Cardiac atrium fibroblast (primary cell): ENCODE results near the gene SLC51A. TPM values are rescaled to one million over a fixed set of nuclear protein-coding genes. Genes with fewer than 3 reads are reported as not detected.

Source experiments
- total RNA-seq: library from RNA; depleted of rRNA; stranded (reverse); fragments of >200 nt; gene quantifications from 2 replicates; pipeline ENCODE4 v1.2.3, GENCODE V29; 2015

The SLC51A gene
- not detected in 2 replicates for total RNA-seq

DNA sequence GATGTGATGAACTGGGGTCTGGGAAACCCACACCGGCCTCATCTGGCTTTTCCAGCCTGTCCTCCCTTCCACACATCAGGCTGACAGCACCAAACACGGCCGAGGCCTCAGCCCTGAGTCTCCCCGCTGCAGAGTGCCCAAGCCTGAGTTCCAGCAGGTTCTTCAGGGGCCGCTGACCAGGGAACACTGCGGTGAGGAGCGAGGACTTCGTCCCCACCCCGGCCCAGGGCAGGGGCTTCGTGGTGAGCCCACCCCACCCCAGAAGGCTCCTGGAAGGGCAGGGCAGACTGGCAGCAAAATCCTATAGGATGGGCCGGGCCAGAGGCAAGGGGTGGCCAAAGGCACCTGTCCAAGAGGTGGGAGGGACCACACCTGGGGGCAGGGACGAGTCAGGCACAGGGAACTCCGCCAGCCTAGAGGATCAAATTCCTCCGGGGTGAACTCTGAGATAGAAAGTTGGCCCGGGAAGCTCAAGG is at the start of gene SLC51A:
SLC51A (plus strand) TSS at position 446 of the 476 bp plus-strand sequence. CDS start 179 bp downstream, outside the sequence.

DNA sequence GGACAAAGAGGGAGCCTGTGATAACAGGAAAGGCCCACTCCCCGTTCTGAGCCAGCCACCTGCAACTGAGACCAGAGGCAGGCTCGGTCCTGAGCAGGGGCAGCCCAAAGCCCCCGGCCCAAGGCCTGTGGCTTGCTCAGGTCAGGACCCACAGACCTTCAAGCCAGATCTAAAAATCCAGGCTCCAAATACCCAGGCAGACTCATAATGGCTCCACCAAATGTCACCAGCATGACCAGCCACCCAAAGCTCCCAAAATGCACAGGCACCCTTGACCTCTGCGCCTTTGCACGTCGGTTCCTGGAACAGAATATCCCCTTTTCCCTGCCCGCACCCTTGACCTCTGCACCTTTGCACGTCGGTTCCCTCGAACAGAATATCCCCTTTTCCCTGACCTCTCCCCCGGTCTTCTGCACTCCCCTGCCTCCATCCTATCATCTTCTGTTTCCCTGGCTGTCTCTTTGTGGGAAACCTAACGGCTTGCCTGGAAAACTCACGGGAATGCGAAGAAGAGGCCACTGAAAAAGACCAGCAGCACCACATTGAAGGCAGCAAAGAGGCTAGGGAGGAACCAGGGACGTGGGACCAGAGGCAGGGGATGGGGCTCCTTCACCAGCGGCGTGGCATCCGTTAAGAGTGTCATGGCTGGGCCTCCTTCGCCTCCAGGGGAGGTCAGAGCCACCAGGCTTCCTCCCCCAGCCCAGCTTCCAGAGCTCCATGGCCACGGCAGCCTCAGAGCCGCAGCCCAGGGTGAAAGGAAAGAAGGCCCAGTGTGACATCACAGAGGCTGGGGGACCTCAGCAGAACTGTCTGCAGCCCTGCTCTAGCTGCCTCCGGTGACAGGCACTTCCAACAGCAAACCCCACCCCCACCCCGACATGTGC is 5.4 kb upstream of the SLC51A start, which contains the start of gene ZDHHC19:
ZDHHC19 (minus strand) TSS at position 728 of the 884 bp plus-strand sequence; CDS start at position 643, 85 bp downstream.

Other genes with a start within 250 kb of the SLC51A start
- 133 and 139 TPM in 2 replicates for gene TFRC, start 134.4 kb upstream of the SLC51A start, total RNA-seq
- not detected in 2 replicates for gene ZDHHC19, start 5.1 kb upstream of the SLC51A start, total RNA-seq
- 82.5 and 89.0 TPM in 2 replicates for gene PCYT1A, start 71.2 kb downstream of the SLC51A start, total RNA-seq
- 4.7 TPM in 1 of 2 replicates, not detected in the other for gene DYNLT2B, start 101.7 kb downstream of the SLC51A start, total RNA-seq
- gene TM4SF19, start 121.9 kb downstream of the SLC51A start, total RNA-seq: not detected in 2 replicates
- gene UBXN7, start 215.9 kb downstream of the SLC51A start, total RNA-seq: 7.0 and 9.2 TPM in 2 replicates